HG03457 (cell line): Measurements from ENCODE around the gene RNF19B.

Experiments used
- ATAC-seq: cut with Tn5 transposase; IDR thresholded peaks from one replicate; pipeline ENCODE4 v1.9.1; 2021; ENCODE audit warnings: moderate number of reproducible peaks; ENCODE audit not compliant: unreplicated experiment

RNF19B gene

DNA sequence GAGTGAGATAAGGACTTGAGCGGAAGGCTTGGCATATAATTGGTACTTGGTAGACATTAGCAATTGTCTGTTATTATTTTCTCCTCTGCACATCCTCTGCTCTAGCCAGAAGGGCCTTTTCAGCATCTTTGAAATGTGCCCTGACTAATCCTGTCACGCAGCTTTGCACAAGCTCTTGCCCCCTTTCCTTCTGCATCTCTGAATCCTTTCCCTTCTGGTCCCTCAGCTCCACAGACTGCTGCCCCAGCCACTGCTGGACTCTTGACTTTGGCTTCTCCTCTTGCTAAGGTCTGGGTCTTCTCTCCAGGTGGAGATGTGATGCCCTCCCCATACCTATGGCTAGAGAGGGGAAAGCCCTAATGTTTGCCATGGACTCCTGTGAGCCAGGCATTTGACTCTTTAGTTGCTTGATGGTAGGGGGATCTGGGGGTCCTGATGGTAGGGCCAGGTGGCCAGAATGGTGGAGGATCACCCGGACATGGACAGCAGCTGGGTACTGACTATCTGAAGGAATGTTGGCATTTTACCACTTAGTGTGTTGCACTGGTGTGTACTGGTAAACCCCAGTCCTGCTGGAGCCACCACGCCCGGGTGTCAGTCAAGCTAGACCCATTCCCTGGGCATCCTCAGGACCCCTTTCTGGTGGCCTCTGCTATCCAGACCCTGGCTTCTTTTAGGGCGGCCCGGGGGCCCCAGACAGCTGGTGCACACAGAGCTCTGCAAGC, 73.9 kb downstream of the RNF19B start:
- ATAC-seq, result no peak

DNA sequence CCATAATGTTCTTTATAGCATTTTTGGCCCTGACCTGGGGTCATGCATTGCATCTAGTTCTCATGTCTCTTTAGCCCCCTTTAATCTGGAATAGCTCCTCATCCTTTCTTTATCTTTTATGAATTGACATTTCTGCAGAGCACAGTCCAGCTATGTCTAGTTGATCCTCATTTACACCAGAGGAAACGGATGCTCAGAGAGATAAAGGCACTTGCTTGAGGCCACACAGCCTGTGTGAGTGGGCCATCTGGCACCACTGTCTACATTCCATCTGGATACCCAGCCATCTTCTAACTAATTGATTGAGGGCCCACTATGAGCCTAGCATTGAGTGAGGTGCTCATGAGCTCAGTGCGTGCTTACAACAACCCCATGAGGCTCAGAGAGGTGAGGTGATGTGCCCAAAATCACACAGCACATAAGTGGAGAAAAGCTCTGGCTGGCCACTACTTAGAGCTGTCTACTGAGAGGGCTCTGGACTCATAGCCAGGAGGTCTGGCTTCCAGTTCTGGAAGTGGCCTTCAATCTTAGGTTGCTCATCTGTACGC, 74.8 kb downstream of the RNF19B start:
- ATAC-seq, result no peak

DNA sequence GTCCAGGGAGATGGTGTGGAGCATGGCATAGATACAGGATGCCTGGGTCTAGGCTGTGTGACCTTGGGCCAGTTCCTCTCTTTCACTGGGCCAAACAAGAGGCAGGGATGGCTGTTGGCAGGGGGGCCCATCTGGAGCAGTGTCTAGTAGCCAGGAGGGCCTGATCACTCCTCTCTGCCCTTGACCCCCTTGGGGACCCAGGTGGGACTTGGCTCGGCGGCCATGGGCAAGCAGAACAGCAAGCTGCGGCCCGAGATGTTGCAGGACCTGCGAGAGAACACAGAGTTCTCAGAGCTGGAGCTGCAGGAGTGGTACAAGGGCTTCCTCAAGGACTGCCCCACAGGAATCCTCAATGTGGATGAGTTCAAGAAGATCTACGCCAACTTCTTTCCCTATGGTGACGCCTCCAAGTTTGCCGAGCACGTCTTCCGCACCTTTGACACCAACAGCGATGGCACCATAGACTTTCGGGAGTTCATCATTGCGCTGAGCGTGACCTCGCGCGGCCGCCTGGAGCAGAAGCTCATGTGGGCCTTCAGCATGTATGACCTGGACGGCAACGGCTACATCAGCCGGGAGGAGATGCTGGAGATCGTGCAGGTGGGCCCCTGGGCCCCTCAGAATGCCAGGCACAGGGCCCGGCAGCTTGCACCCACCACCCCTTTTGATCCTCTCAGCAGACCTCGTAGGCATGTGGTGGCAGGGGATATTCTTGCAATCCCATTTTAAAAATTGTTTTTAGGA, 75.8 kb downstream of the RNF19B start:
- ATAC-seq, result no peak

DNA sequence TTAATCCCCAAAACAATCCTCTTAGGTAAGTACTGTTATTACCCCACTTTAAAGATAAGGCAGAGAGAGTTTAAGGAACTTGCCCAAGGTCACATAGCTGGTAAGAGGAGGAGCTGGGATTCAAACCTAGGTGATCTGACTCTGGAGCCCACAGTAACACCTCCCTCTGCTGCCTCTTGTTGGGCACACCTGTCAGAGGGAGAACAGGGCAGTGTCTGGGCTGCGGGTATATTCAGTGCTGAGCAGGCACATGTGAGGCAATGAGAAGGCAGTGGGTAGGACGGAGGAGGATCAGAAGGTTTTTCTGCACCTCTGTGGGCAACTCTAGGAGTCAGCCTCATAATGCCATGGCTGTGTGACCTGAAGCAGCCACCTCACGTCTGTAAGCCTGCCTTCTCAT, 76.5 kb downstream of the RNF19B start:
- ATAC-seq, result no peak

DNA sequence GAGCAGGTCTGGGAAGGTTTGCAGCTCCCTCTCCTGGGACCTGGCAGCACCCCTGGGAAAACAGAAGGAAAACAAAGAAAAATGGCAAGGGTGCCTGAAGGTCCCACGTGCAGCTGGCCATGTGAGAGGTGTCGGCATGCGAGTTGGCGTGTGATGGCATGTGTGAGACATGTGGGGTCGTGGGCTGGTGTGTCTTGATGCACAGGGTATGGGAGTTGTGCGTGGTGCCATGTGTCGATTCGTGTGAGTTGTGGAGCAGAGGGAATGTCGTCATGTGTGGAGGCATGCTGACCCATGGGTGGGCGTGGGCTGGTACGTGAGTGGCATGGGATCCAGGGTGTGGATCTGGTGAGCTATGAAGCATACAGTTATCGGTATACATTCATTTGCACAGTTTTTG, 77.0 kb downstream of the RNF19B start:
- no peak for ATAC-seq

DNA sequence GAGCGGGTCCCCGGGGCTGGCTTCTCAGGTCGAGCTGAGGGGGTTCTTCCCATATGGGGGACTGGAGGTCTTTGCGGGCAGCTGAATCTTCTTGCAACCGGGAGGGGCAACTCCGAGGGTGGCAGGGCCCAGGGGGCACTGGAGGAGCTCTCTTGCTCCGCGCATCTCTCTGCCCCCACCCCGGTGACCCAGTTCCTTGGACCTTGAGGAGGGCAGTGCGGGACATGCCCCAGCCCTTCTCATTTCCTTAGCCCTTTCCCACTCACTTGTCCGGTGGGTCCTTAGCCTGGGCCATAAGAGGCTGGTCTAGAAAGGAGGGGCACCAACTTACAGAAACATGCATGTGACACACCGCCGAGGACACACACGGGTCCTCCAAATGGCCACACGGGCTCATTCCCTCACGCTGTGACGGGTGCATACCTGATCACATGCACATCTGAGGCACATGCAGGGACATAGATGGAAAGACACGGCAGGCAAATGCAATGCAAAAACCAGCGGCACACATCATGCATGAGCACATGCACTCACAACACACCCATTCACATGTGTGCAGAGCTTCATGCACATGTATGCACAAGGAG, 77.7 kb downstream of the RNF19B start:
- ATAC-seq, result no peak
